ENCODE measurements around the gene TIMM10B. TPM values are rescaled to one million over a fixed set of nuclear protein-coding genes. Genes with fewer than 3 reads are reported as not detected.

Gene TIMM10B
- total and polyA plus RNA-seq, 4 donors = 20.5 to 43.4 (median 32.0) TPM

GRCh38 chr11:6459099-6459450 is 22.2 kb upstream of the TIMM10B start:
- DNase-seq = no peak
- H3K36me3 ChIP-seq (ENCODE audit: control insufficient read depth in 4 of 4, insufficient read depth in 4 of 4, low read length in 4 of 4) = peaks cover 14 to 47% (median 26%) of the 10 kb centered on the region in 4 donors

GRCh38 chr11:6468712-6469495 is 12.4 kb upstream of the TIMM10B start:
- peak overlapping the region; percentile 13 to 68 for H3K27ac ChIP-seq (ENCODE audit: low read depth in 1 of 2, low read length in 1 of 2)
- H3K4me3 ChIP-seq = no peak overlapping the region
- no peaks in the 10 kb centered on the region for H3K27me3 ChIP-seq (ENCODE audit: control insufficient read depth in 3 of 3, insufficient read depth in 3 of 3, low read length in 2 of 3)
- peak overlapping the region in 1 of 2 donors; percentile 6 for H3K9ac ChIP-seq (ENCODE audit: insufficient read depth in 1 of 2, low read length in 2 of 2)
- H3K4me1 ChIP-seq (ENCODE audit: control insufficient read depth in 5 of 5, insufficient read depth in 5 of 5, low read length in 5 of 5) = peaks cover 0 to 20% (median 10%) of the 10 kb centered on the region in 5 donors
- no peak for TF ChIP-seq CTCF (IDR thresholded peaks at IDR 0.05; ENCODE audit: control extremely low read depth, extremely low read depth)
- H3K9me3 ChIP-seq (ENCODE audit: control insufficient read depth in 4 of 4, insufficient read depth in 3 of 4, low read length in 3 of 4) = peaks cover 0 to 2% (median 0%) of the 10 kb centered on the region in 4 donors
- H3K36me3 ChIP-seq (ENCODE audit: control insufficient read depth in 4 of 4, insufficient read depth in 4 of 4, low read length in 4 of 4) = peaks cover 6 to 10% (median 8%) of the 10 kb centered on the region in 4 donors
- peak; percentile 66 for ATAC-seq (ENCODE audit: insufficient read depth, low FRiP score)
- WGBS, 2 donors = 25 to 28% methylated on average over 6 of the region's 6 CpGs
- DNase-seq = peak; percentile 97 to 99 (median 97)

More at GRCh38 chr11:6459099-6459450, 22.2 kb upstream of the TIMM10B start:
- ATAC-seq (ENCODE audit: insufficient read depth, low FRiP score) = no peak
- no peak for TF ChIP-seq CTCF (IDR thresholded peaks at IDR 0.05; ENCODE audit: control extremely low read depth, extremely low read depth)
- Histone ChIP-seq H3K4me1 (ENCODE audit: control insufficient read depth in 5 of 5, insufficient read depth in 5 of 5, low read length in 5 of 5) (peaks cover 0 to 9% (median 0%) of the 10 kb centered on the region in 5 donors), H3K27me3 (ENCODE audit: control insufficient read depth in 3 of 3, insufficient read depth in 3 of 3, low read length in 2 of 3) (no peaks in the 10 kb centered on the region), H3K9ac (ENCODE audit: insufficient read depth in 1 of 2, low read length in 2 of 2) (no peak overlapping the region), H3K9me3 (ENCODE audit: control insufficient read depth in 4 of 4, insufficient read depth in 3 of 4, low read length in 3 of 4) (no peaks in the 10 kb centered on the region), H3K4me3 (no peak overlapping the region), H3K27ac (ENCODE audit: low read depth in 1 of 2, low read length in 1 of 2) (no peak overlapping the region)
- 77 to 93% methylated on average over 1 of the region's 1 CpG for WGBS, 2 donors

- ATAC-seq (ENCODE audit: insufficient read depth, low FRiP score) (no peak), DNase-seq (no peak)
- H3K36me3 ChIP-seq (ENCODE audit: control insufficient read depth in 4 of 4, insufficient read depth in 4 of 4, low read length in 4 of 4) = peaks cover 3 to 7% (median 5%) of the 10 kb centered on the region in 4 donors
- no peak overlapping the region for H3K4me3 ChIP-seq
- WGBS, 2 donors = 93 to 97% methylated on average over 1 of the region's 1 CpG
- peaks cover 0 to 2% (median 0%) of the 10 kb centered on the region in 4 donors for H3K9me3 ChIP-seq (ENCODE audit: control insufficient read depth in 4 of 4, insufficient read depth in 3 of 4, low read length in 3 of 4)
- H3K27me3 ChIP-seq (ENCODE audit: control insufficient read depth in 3 of 3, insufficient read depth in 3 of 3, low read length in 2 of 3) = no peaks in the 10 kb centered on the region
- no peak for TF ChIP-seq CTCF (IDR thresholded peaks at IDR 0.05; ENCODE audit: control extremely low read depth, extremely low read depth)
- peak overlapping the region in 1 of 2 donors; percentile 6 for H3K9ac ChIP-seq (ENCODE audit: insufficient read depth in 1 of 2, low read length in 2 of 2)
- peaks cover 0 to 20% (median 10%) of the 10 kb centered on the region in 5 donors for H3K4me1 ChIP-seq (ENCODE audit: control insufficient read depth in 5 of 5, insufficient read depth in 5 of 5, low read length in 5 of 5)
- peak overlapping the region; percentile 13 to 65 for H3K27ac ChIP-seq (ENCODE audit: low read depth in 1 of 2, low read length in 1 of 2)
These were observed 11.7 kb upstream of the TIMM10B start for GRCh38 chr11:6469599-6469998.
